H1 (cell line): ENCODE measurements around the gene MBNL1. TPM values are rescaled to one million over a fixed set of nuclear protein-coding genes. Genes with fewer than 3 reads are reported as not detected.

Experiments
- MAFK ChIP-seq: IDR thresholded peaks from 2 replicates; pipeline ENCODE4 v1.6.1; 2012; ENCODE audit warnings: low read depth, mild to moderate bottlenecking, improper control_type of control experiment, low read length
- polyA plus RNA-seq, 7 experiments: library from polyadenylated mRNA; depleted of rRNA in 3 of 7; stranded (reverse) in 5 of 7; unstranded in 2 of 7; fragments of >200 nt in 5 of 7; fragments of 200-250 nt in 2 of 7; gene quantifications; 1 replicate in 5 of 7; 2 replicates in 1 of 7; 4 replicates in 1 of 7; pipeline versions ENCODE4 v1.2.1 to v1.2.3, GENCODE V29; 2011 to 2013; ENCODE audit warnings: missing spikeins in 2 of 7, mixed read lengths in 2 of 7
- total RNA-seq: library from RNA; stranded (reverse); fragmentation: NEBNext Ultra II Directional; extraction: Animal tissue kit (Norgen Biotek cat#: 25700); gene quantifications from 2 replicates; pipeline ENCODE4 v1.2.1, GENCODE V29; 2021

The MBNL1 gene
- total and polyA plus RNA-seq, 2 of the 8 experiments (the other 6 are each of a cell fraction or from before 2014, with no cell fraction given), result 5.0 to 16.4 TPM

GRCh38 chr3:152323834-152324233, 55.1 kb downstream of the MBNL1 start (continued):
- TF ChIP-seq MAFK, result no peak
